PC-3 (cell line): ENCODE results near the gene RPTN.

Experiments used
- CTCF ChIP-seq: fragments of 300-600 bp; sonication (generic); conservative IDR thresholded peaks from 2 replicates; pipeline ENCODE4 v1.5.1; 2017; ENCODE audit warnings: antibody characterized with exemption, low read depth, mild to moderate bottlenecking, low read length
- EZH2phosphoT487 ChIP-seq: fragments of 300-600 bp; sonication (generic); IDR thresholded peaks from 2 replicates; pipeline ENCODE4 v1.6.1; 2018; ENCODE audit warnings: mild to moderate bottlenecking, antibody characterized with exemption, low read length, borderline replicate concordance

- TF ChIP-seq CTCF (no peak), EZH2phosphoT487 (no peak)
Measured at GRCh38 chr1:152145769-152146168, 13.3 kb downstream of the RPTN start.
